GM23338 (cell line): ENCODE measurements around the gene ELOB. TPM values are rescaled to one million over a fixed set of nuclear protein-coding genes. Genes with fewer than 3 reads are reported as not detected.
A peak's percentile ranks its signal among the peaks of the same experiment; 100 is the strongest.

Source experiments
- ATAC-seq: fragments of 200-7000 bp; cut with Tn5 transposase; 3 replicates; pipeline ENCODE4 v1.9.1; 2020
- DNase-seq: peaks from one replicate; pipeline ENCODE4 v3.0.0-alpha.2; 2015; ENCODE audit warnings: low spot score
- H2AFZ ChIP-seq: fragments of 200-600 bp; sonication (generic); 2 replicates; pipeline ENCODE4 v1.8.0; 2016; ENCODE audit warnings: antibody characterized with exemption, mild to moderate bottlenecking, moderate library complexity
- H3F3A ChIP-seq: fragments of 200-600 bp; sonication (generic); replicated peaks from 2 replicates; pipeline ENCODE4 v1.8.0; 2017; ENCODE audit warnings: antibody characterized with exemption, mixed run types, low read depth
- H3K27ac ChIP-seq: fragments of 200-600 bp; sonication (generic); 2 replicates; pipeline ENCODE4 v1.6.1; 2016; ENCODE audit warnings: low read depth
- H3K27me3 ChIP-seq: fragments of 200-600 bp; sonication (generic); 2 replicates; pipeline ENCODE4 v1.8.0; 2016; ENCODE audit warnings: mild to moderate bottlenecking, mixed run types, moderate library complexity; ENCODE audit not compliant: insufficient read depth
- H3K36me3 ChIP-seq: fragments of 200-600 bp; sonication (generic); 2 replicates; pipeline ENCODE4 v1.8.0; 2016; ENCODE audit warnings: mild to moderate bottlenecking; ENCODE audit not compliant: insufficient read depth
- H3K4me1 ChIP-seq: fragments of 200-600 bp; sonication (generic); 2 replicates; pipeline ENCODE4 v1.8.0; 2016; ENCODE audit warnings: mild to moderate bottlenecking, moderate library complexity; ENCODE audit not compliant: insufficient read depth
- H3K4me2 ChIP-seq: fragments of 200-600 bp; sonication (generic); 2 replicates; pipeline ENCODE4 v1.7.1; 2017; ENCODE audit warnings: mixed run types
- H3K4me3 ChIP-seq: fragments of 200-600 bp; sonication (generic); 2 replicates; pipeline ENCODE4 v1.6.1; 2016; ENCODE audit warnings: mixed run types
- H3K79me2 ChIP-seq: fragments of 200-600 bp; sonication (generic); replicated peaks from 2 replicates; pipeline ENCODE4 v1.8.0; 2017; ENCODE audit warnings: mild to moderate bottlenecking; ENCODE audit not compliant: insufficient read depth
- H3K9me2 ChIP-seq: fragments of 200-600 bp; sonication (generic); 2 replicates; pipeline ENCODE4 v1.8.0; 2017; ENCODE audit not compliant: insufficient read depth
- H4K20me1 ChIP-seq: fragments of 200-600 bp; sonication (generic); replicated peaks from 2 replicates; pipeline ENCODE4 v1.8.0; 2017; ENCODE audit warnings: mild to moderate bottlenecking; ENCODE audit not compliant: insufficient read depth
- H3K27ac Mint-ChIP-seq: 2 replicates; pipeline ENCODE4 v1.8.0; 2020; ENCODE audit warnings: inconsistent platforms, mild to moderate bottlenecking, moderate library complexity, mixed read lengths
- H3K27me3 Mint-ChIP-seq: 3 replicates; pipeline ENCODE4 v1.8.0; 2022; ENCODE audit warnings: low read depth, mild to moderate bottlenecking, moderate library complexity, mixed read lengths, inconsistent platforms; ENCODE audit not compliant: insufficient read depth, poor library complexity
- H3K36me3 Mint-ChIP-seq: 3 replicates; pipeline ENCODE4 v1.8.0; 2021; ENCODE audit warnings: low read depth, mild to moderate bottlenecking, inconsistent platforms, moderate library complexity, mixed read lengths
- H3K4me1 Mint-ChIP-seq: 3 replicates; pipeline ENCODE4 v1.8.0; 2020; ENCODE audit warnings: mild to moderate bottlenecking, inconsistent platforms, mixed read lengths
- H3K4me3 Mint-ChIP-seq: 3 replicates; pipeline ENCODE4 v1.8.0; 2021; ENCODE audit warnings: moderate library complexity, mild to moderate bottlenecking, inconsistent platforms, mixed read lengths
- H3K9me3 Mint-ChIP-seq: 3 replicates; pipeline ENCODE4 v1.8.0; 2020; ENCODE audit warnings: moderate library complexity, mild to moderate bottlenecking, inconsistent platforms, mixed read lengths
- CREB1 ChIP-seq: fragments of 250-450 bp; sonication (Bioruptor Pico); IDR thresholded peaks from 2 replicates; pipeline ENCODE4 v1.5.0; 2020; ENCODE audit warnings: low read depth, mild to moderate bottlenecking, moderate library complexity
- CTCF ChIP-seq, 2 experiments: fragments of 200-600 bp in 1 of 2; sonication (generic) in 1 of 2; conservative IDR thresholded peaks; 2 replicates each; pipeline versions ENCODE4 v1.5.1 to v1.6.1; 2016 to 2017; ENCODE audit warnings: antibody characterized with exemption in 2 of 2, low read depth in 2 of 2, mild to moderate bottlenecking in 2 of 2, moderate library complexity in 1 of 2
- ETS1 ChIP-seq: IDR thresholded peaks from 2 replicates; pipeline ENCODE4 v1.6.1; 2016; ENCODE audit warnings: antibody characterized with exemption
- EZH2 ChIP-seq: fragments of 200-600 bp; sonication (generic); IDR thresholded peaks from one replicate; pipeline ENCODE4 v1.8.0; 2017; ENCODE audit warnings: antibody characterized with exemption, mild to moderate bottlenecking, low read depth; ENCODE audit not compliant: unreplicated experiment
- EZH2phosphoT487 ChIP-seq: fragments of 200-600 bp; sonication (generic); IDR thresholded peaks from one replicate; pipeline ENCODE4 v1.8.1; 2018; ENCODE audit warnings: antibody characterized with exemption; ENCODE audit not compliant: unreplicated experiment
- NANOG ChIP-seq: IDR thresholded peaks from 2 replicates; pipeline ENCODE4 v1.6.1; 2016; ENCODE audit warnings: antibody characterized with exemption, borderline replicate concordance
- REST ChIP-seq: IDR thresholded peaks from one replicate; pipeline ENCODE4 v1.6.1; 2018; ENCODE audit warnings: antibody characterized with exemption; ENCODE audit not compliant: unreplicated experiment
- STAT1 ChIP-seq: IDR thresholded peaks from one replicate; pipeline ENCODE4 v1.6.1; 2016; ENCODE audit warnings: antibody characterized with exemption; ENCODE audit not compliant: unreplicated experiment
- ZNF114 ChIP-seq: fragments of 250-450 bp; sonication (Bioruptor Pico); IDR thresholded peaks from 2 replicates; pipeline ENCODE4 v1.5.0; 2020; ENCODE audit warnings: mild to moderate bottlenecking, moderate library complexity
- ZNF331 ChIP-seq: fragments of 250-450 bp; sonication (Bioruptor Pico); IDR thresholded peaks from 2 replicates; pipeline ENCODE4 v1.5.0; 2020; ENCODE audit warnings: low read depth, mild to moderate bottlenecking, moderate library complexity
- polyA plus RNA-seq: library from polyadenylated mRNA; unstranded; fragments of >200 nt; fragmentation: Nextera tagmentation; extraction: Ambion mirVana; gene quantifications from 2 replicates; pipeline ENCODE4 v1.2.1, GENCODE V29; 2016
- total RNA-seq: library from RNA; depleted of rRNA; stranded (reverse); fragments of >200 nt; shearing (Covaris generic); gene quantifications from 2 replicates; pipeline ENCODE4 v1.2.3, GENCODE V29; 2014

Gene ELOB
- total and polyA plus RNA-seq, 2 experiments from 2014 or later = 278 to 756 TPM

- no peak for DNase-seq
- Histone ChIP-seq H3K9me2 (peaks cover 28% of the 10 kb centered on the region), H2AFZ (no peak overlapping the region), H3K36me3 (peaks cover 61% of the 10 kb centered on the region), H3K4me3 (no peak overlapping the region), H4K20me1 (peaks cover 22% of the 10 kb centered on the region), H3K27ac (0 out of 2 replicates have a peak overlapping the region, but pooled peaks have one; percentile 19), H3K79me2 (peaks cover 58% of the 10 kb centered on the region), H3K4me2 (no peak overlapping the region), H3K4me1 (no peaks in the 10 kb centered on the region), H3F3A (peaks cover 78% of the 10 kb centered on the region), H3K27me3 (no peaks in the 10 kb centered on the region)
- Mint-ChIP-seq H3K27me3 (peaks cover 69% of the 10 kb centered on the region), H3K4me1 (peaks cover 37% of the 10 kb centered on the region), H3K4me3 (peak overlapping the region; percentile 29; the same call in 1 of the 3 replicates), H3K27ac (no peak overlapping the region; the same call in 1 of the 2 replicates), H3K36me3 (peaks cover 99% of the 10 kb centered on the region), H3K9me3 (peaks cover 38% of the 10 kb centered on the region)
- ATAC-seq = no peak
- TF ChIP-seq ZNF331 (CRISPR knock-in tag) (no peak), STAT1 (no peak), ZNF114 (CRISPR knock-in tag) (no peak), CREB1 (no peak), NANOG (no peak), ETS1 (no peak), EZH2 (no peak), CTCF (conservative IDR thresholded peaks at IDR 0.05; ENCODE audit: low read depth in 2 of 2) (no peak), REST (no peak), EZH2phosphoT487 (no peak)
Observed at GRCh38 chr16:2767891-2768290, 9.2 kb downstream of the ELOB start.
